Liver (tissue), 3 donors: Measurements from ENCODE around the gene SCAMP4.

Source experiments
- GABPA ChIP-seq, 2 donors: IDR thresholded peaks in 1 of 2; conservative IDR thresholded peaks in 1 of 2; 2 replicates each; pipeline ENCODE4 v1.6.1; 2016; ENCODE audit warnings: antibody characterized with exemption in 2 of 2, mild to moderate bottlenecking in 1 of 2, moderate library complexity in 1 of 2
- RAD21 ChIP-seq, 2 donors: IDR thresholded peaks; 2 replicates each; pipeline ENCODE4 v1.6.1; 2016; ENCODE audit warnings: antibody characterized with exemption in 2 of 2, mild to moderate bottlenecking in 2 of 2
- TF ChIP-seq, protein P1 (sequence below): fragments of 150-350 bp; IDR thresholded peaks from 2 replicates; pipeline ENCODE4 v1.5.1; 2017; ENCODE audit warnings: improper control_type of control experiment, low read depth, low read length; ENCODE audit not compliant: missing input control
- TF ChIP-seq, protein P2 (sequence below): IDR thresholded peaks from 2 replicates; pipeline ENCODE4 v1.6.1; 2016; ENCODE audit warnings: antibody characterized with exemption, mild to moderate bottlenecking
- TF ChIP-seq, protein P3 (sequence below): IDR thresholded peaks from 2 replicates; pipeline ENCODE4 v1.6.1; 2016; ENCODE audit warnings: antibody characterized with exemption
- donor health status: healthy.
- donor health status: healthy.

DNA sequence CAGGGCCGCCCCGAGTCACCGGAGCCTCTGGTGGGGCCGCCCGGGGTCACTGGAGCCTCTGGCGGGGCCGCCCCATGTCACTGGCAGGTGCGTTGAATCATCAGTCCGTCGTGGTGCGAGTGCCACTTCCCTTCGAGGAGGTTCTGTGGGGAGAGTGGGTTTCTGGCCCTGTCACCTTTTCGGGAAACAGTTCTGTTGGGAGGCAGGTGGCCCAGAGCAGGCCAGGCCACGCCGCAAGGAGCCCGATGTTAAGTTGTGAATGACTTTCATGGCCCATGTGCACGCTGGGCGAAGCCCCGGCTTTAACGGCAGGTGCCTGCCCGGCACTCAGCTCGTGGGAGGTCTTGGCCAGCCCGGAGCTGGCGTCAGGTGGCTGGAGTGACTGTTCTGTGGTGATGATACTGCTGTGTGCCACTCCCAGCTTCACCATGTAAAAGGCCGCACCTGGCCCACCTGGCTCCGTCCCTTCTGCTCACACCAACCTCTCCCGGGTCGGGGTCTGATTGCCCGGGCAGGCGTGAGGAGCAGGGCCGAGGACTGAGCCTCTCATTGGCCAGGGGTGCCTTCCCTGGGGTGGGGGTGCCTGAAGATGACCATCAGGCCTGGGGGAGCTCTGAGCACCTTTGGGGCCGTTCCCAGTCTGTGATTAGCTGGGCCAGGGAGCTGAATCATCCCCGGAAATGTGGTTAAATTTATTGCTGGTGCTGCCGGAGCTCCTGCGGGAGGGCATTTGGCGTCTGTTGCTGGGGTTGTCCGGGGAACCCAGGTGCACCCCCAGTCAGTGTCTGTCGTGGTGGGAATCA lies 65.0 kb downstream of the SCAMP4 start:
- TF ChIP-seq, protein P1, sequence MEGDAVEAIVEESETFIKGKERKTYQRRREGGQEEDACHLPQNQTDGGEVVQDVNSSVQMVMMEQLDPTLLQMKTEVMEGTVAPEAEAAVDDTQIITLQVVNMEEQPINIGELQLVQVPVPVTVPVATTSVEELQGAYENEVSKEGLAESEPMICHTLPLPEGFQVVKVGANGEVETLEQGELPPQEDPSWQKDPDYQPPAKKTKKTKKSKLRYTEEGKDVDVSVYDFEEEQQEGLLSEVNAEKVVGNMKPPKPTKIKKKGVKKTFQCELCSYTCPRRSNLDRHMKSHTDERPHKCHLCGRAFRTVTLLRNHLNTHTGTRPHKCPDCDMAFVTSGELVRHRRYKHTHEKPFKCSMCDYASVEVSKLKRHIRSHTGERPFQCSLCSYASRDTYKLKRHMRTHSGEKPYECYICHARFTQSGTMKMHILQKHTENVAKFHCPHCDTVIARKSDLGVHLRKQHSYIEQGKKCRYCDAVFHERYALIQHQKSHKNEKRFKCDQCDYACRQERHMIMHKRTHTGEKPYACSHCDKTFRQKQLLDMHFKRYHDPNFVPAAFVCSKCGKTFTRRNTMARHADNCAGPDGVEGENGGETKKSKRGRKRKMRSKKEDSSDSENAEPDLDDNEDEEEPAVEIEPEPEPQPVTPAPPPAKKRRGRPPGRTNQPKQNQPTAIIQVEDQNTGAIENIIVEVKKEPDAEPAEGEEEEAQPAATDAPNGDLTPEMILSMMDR: no peak
- TF ChIP-seq GABPA (IDR thresholded peaks at IDR 0.05 in 1 of 2, conservative IDR thresholded peaks at IDR 0.05 in 1 of 2) (no peak), RAD21 (IDR thresholded peaks at IDR 0.05) (no peak)
- TF ChIP-seq, protein P2, sequence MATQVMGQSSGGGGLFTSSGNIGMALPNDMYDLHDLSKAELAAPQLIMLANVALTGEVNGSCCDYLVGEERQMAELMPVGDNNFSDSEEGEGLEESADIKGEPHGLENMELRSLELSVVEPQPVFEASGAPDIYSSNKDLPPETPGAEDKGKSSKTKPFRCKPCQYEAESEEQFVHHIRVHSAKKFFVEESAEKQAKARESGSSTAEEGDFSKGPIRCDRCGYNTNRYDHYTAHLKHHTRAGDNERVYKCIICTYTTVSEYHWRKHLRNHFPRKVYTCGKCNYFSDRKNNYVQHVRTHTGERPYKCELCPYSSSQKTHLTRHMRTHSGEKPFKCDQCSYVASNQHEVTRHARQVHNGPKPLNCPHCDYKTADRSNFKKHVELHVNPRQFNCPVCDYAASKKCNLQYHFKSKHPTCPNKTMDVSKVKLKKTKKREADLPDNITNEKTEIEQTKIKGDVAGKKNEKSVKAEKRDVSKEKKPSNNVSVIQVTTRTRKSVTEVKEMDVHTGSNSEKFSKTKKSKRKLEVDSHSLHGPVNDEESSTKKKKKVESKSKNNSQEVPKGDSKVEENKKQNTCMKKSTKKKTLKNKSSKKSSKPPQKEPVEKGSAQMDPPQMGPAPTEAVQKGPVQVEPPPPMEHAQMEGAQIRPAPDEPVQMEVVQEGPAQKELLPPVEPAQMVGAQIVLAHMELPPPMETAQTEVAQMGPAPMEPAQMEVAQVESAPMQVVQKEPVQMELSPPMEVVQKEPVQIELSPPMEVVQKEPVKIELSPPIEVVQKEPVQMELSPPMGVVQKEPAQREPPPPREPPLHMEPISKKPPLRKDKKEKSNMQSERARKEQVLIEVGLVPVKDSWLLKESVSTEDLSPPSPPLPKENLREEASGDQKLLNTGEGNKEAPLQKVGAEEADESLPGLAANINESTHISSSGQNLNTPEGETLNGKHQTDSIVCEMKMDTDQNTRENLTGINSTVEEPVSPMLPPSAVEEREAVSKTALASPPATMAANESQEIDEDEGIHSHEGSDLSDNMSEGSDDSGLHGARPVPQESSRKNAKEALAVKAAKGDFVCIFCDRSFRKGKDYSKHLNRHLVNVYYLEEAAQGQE: no peak
- TF ChIP-seq, protein P3, sequence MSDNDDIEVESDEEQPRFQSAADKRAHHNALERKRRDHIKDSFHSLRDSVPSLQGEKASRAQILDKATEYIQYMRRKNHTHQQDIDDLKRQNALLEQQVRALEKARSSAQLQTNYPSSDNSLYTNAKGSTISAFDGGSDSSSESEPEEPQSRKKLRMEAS: no peak
